Kidney (tissue), 14 donors: Measurements from ENCODE around the gene PPP2R5A. TPM values are rescaled to one million over a fixed set of nuclear protein-coding genes. Genes with fewer than 3 reads are reported as not detected.

Experiments
- DNase-seq, 5 donors: peaks; one replicate each; pipeline ENCODE4 v3.0.0-alpha.2; 2013 to 2020
- FAIRE-seq: peaks from 2 replicates; lab custom pipeline; 2012; peaks lifted over from hg19 to GRCh38; lab: Jason Lieb, UNC
- H3K27ac ChIP-seq, 2 donors: one replicate each; pipeline ENCODE4 v1.7.0; 2013; ENCODE audit warnings: low read depth in 2 of 2, low read length in 2 of 2, inconsistent platforms in 1 of 2
- H3K27me3 ChIP-seq: one replicate; pipeline ENCODE4 v1.7.1; 2013; ENCODE audit warnings: low read length, inconsistent platforms; ENCODE audit not compliant: control insufficient read depth, insufficient read depth
- H3K36me3 ChIP-seq, 3 donors: one replicate each; pipeline versions ENCODE4 v1.7.0 to v1.7.1; 2013; ENCODE audit warnings: low read length in 3 of 3, control low read depth in 1 of 3, inconsistent platforms in 1 of 3; ENCODE audit not compliant: insufficient read depth in 3 of 3, control insufficient read depth in 2 of 3
- H3K4me1 ChIP-seq, 3 donors: one replicate each; pipeline versions ENCODE4 v1.7.0 to v1.7.1; 2013; ENCODE audit warnings: low read length in 3 of 3, inconsistent platforms in 1 of 3, low read depth in 1 of 3; ENCODE audit not compliant: control insufficient read depth in 2 of 3, insufficient read depth in 2 of 3
- H3K4me3 ChIP-seq, 3 donors: one replicate each; pipeline versions ENCODE4 v1.7.0 to v1.8.1; 2013; ENCODE audit warnings: low read length in 3 of 3, control low read depth in 1 of 3, inconsistent platforms in 1 of 3
- H3K9ac ChIP-seq, 3 donors: one replicate each; pipeline versions ENCODE4 v1.7.0 to v1.7.1; 2013; ENCODE audit warnings: low read length in 3 of 3, control low read depth in 1 of 3, inconsistent platforms in 1 of 3
- H3K9me3 ChIP-seq, 3 donors: one replicate each; pipeline versions ENCODE4 v1.7.0 to v1.7.1; 2013; ENCODE audit warnings: low read length in 3 of 3, control low read depth in 1 of 3, inconsistent platforms in 1 of 3; ENCODE audit not compliant: control insufficient read depth in 2 of 3, insufficient read depth in 1 of 3
- intact Hi-C: fragments of 100-400 bp; cut with DNase I; formaldehyde crosslinking; loops from one replicate; pipeline ENCODE4 v1.11.1; 2022
- polyA plus RNA-seq: library from polyadenylated mRNA; stranded (reverse); fragments of 350-450 nt; fragmentation: Illumina TruSeq; extraction: RNeasy Lipid Tissue Mini Kit (QIAGEN cat#74804); gene quantifications from one replicate; pipeline ENCODE4 v1.2.3, GENCODE V29; 2014; ENCODE audit warnings: low read depth, low replicate concordance; ENCODE audit not compliant: insufficient read depth
- total RNA-seq: library from RNA; stranded (reverse); fragmentation: NEBNext Ultra II Directional; extraction: Animal tissue kit (Norgen Biotek cat#: 25700); gene quantifications from one replicate; pipeline ENCODE4 v1.2.1, GENCODE V29; 2021
- TF ChIP-seq, protein P1 (sequence below): IDR thresholded peaks from 3 replicates; pipeline ENCODE4 v1.5.1; 2012; ENCODE audit warnings: mild to moderate bottlenecking, moderate library complexity, borderline replicate concordance; ENCODE audit not compliant: insufficient read depth; ENCODE audit errors: extremely low read depth
- donor health status: control.
- donor health status: control.
- donor health status: control.
- donor health status: control.
- donor health status: control.
- donor health status: DM: yes; HTN: yes; CAD: no.
- donor health status: Normal renal cell carcinoma (clear cell type).

Gene PPP2R5A
- total and polyA plus RNA-seq, 2 donors from 2014 or later, result 36.6 to 67.3 TPM

DNA sequence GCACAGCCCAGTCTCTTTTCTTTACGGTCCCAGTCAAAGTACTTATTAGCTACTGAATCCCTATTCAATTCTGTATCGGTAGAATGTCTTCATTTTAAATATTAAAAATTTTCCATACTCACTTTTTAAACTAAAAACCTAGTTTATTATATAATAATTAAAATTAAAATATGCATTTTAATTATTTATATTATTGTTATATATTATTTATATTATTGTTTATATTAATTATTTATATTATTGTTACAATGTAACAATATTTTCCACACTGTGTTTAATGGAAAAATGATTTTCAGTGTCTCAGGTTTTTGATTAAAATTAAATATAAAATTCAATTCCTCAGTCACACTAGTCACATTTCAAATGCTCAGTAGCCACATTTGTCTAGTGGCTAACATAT is 18.2 kb upstream of the PPP2R5A start:
- Histone ChIP-seq H3K4me1 (no peaks in the 10 kb centered on the region), H3K27ac (no peak overlapping the region), H3K36me3 (no peaks in the 10 kb centered on the region), H3K4me3 (no peak overlapping the region), H3K9me3 (no peaks in the 10 kb centered on the region), H3K9ac (no peak overlapping the region), H3K27me3 (no peaks in the 10 kb centered on the region)
- intact Hi-C loops, result no loop called here
- DNase-seq, result no peak
- FAIRE-seq, result peak; percentile 75
- TF ChIP-seq, protein P1, sequence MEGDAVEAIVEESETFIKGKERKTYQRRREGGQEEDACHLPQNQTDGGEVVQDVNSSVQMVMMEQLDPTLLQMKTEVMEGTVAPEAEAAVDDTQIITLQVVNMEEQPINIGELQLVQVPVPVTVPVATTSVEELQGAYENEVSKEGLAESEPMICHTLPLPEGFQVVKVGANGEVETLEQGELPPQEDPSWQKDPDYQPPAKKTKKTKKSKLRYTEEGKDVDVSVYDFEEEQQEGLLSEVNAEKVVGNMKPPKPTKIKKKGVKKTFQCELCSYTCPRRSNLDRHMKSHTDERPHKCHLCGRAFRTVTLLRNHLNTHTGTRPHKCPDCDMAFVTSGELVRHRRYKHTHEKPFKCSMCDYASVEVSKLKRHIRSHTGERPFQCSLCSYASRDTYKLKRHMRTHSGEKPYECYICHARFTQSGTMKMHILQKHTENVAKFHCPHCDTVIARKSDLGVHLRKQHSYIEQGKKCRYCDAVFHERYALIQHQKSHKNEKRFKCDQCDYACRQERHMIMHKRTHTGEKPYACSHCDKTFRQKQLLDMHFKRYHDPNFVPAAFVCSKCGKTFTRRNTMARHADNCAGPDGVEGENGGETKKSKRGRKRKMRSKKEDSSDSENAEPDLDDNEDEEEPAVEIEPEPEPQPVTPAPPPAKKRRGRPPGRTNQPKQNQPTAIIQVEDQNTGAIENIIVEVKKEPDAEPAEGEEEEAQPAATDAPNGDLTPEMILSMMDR, result no peak

DNA sequence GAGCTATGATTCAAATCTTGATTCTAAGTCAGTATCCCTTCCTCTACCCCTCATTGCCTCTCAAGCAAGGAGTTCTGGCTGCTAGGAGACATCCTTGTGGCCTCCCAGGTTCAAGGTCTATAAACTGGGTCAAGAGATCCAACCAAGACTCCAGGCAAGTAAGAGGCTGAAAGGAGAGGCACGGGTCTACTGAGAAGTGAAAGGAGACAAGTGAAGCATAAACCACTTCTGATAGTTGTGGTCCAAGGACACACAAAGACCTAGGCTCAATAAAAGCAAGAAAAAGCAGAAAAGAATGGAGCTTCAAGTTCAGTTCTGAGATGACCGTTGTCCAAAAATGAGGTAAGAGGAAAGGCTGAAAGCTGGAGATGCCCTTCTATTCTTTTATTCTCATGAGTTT is 17.8 kb upstream of the PPP2R5A start:
- Histone ChIP-seq H3K36me3 (no peaks in the 10 kb centered on the region), H3K27me3 (no peaks in the 10 kb centered on the region), H3K4me1 (no peaks in the 10 kb centered on the region), H3K4me3 (no peak overlapping the region), H3K9me3 (no peaks in the 10 kb centered on the region), H3K9ac (no peak overlapping the region), H3K27ac (no peak overlapping the region)
- intact Hi-C loops, result no loop called here
- FAIRE-seq, result no peak
- TF ChIP-seq, protein P1, result no peak
- no peak for DNase-seq

DNA sequence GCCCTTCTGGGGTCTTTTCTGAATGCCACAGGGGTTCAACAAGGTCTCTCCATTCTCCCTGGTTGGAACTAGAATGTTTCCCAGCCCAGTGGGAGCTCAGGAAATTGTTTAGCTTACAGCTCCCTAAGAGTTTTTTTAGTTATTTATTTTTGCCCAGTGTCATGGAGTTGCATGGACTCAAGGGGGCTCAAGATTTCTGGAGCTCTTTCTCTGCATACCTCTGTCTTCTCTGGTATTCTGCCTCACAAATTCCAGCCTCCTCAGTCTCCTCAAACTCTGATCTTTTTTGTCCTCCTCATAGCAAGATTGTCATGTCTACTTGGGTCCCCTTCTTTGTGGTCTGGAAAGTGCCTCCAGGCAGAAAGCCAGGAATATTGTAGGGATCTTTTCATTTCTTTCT is 15.9 kb upstream of the PPP2R5A start:
- no peaks in the 10 kb centered on the region for H3K27me3 ChIP-seq
- no peaks in the 10 kb centered on the region for H3K36me3 ChIP-seq
- no peak overlapping the region for H3K9ac ChIP-seq
- TF ChIP-seq, protein P1, result no peak
- H3K9me3 ChIP-seq, result no peaks in the 10 kb centered on the region
- FAIRE-seq (no peak), DNase-seq (no peak)
- no peak overlapping the region for H3K27ac ChIP-seq
- no peaks in the 10 kb centered on the region for H3K4me1 ChIP-seq
- H3K4me3 ChIP-seq, result no peak overlapping the region
- intact Hi-C loops, result no loop called here

DNA sequence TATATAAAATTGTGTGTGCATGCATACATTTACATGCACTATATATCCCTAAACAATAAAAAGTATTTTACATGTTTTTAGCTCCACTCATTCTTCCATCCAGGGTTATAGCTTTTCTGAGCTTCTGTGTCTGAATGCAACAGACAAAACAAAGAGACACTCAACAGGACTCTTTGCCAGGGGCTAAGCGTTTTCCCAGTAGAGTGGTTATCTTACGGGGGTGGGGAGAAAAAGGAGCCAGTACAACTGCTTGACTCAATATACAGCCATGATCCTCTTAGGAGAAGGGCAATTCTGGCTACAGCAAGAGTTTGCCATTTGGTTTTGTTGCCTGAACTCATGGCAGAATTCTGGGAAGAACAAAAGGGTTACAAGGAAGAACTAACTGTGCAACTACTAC is 14.6 kb upstream of the PPP2R5A start:
- Histone ChIP-seq H3K27me3 (no peaks in the 10 kb centered on the region), H3K4me1 (no peaks in the 10 kb centered on the region), H3K4me3 (no peak overlapping the region), H3K9ac (no peak overlapping the region), H3K27ac (no peak overlapping the region), H3K36me3 (no peaks in the 10 kb centered on the region), H3K9me3 (no peaks in the 10 kb centered on the region)
- FAIRE-seq, result no peak
- TF ChIP-seq, protein P1, result no peak
- intact Hi-C loops, result no loop called here
- DNase-seq, result no peak
